Measurements from ENCODE around the gene CLIP1. TPM values are rescaled to one million over a fixed set of nuclear protein-coding genes. Genes with fewer than 3 reads are reported as not detected.

CLIP1 gene
- total and polyA plus RNA-seq, 2 of the 13 experiments (the other 11 are each of a cell fraction or from before 2014, with no cell fraction given) = 28.9 to 43.7 TPM

DNA sequence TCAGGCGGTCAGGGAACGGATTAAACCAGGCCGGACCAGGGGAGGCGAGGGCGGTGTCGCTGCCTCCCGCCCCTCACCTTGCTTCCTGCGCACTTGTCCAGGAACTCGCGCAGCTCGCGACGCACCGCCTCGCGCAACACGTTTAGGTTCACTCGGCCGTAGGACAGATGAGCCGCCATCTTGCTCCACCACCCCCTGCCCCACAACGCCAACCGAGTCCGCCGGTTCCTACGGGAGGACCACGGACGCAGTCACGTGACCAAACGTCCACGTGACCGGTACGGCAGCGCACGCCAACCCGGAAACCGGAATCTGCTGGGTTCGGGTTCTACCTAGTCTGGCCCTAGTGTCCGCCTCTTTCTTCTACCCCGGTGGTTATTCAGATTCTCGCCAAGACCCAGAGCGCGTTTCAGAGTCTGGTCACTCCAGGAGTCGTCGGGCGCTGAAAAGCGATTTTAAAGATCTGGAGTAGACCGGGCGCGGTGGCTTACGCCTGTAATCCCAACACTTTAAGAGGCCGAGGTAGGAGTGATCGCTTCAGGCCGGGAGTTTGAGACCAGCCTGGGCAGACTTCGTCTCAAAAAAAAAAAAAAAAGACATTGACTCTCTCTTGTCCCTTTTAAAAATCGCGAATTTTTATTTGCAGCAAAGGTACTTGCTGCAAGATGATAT, 156.1 kb downstream of the CLIP1 start, which contains the start of gene VPS33A (continued):
- TF ChIP-seq HOXA7 (CRISPR knock-in tag; IDR thresholded peaks at IDR 0.05) = no peak
- TF ChIP-seq RAD51 (IDR thresholded peaks at IDR 0.05; ENCODE audit: borderline replicate concordance) = peak; percentile 100
- no peak; the same call in 1 of the 2 replicates for TF ChIP-seq ADNP (CRISPR knock-in tag; IDR thresholded peaks at IDR 0.05)
- TF ChIP-seq, protein P1, sequence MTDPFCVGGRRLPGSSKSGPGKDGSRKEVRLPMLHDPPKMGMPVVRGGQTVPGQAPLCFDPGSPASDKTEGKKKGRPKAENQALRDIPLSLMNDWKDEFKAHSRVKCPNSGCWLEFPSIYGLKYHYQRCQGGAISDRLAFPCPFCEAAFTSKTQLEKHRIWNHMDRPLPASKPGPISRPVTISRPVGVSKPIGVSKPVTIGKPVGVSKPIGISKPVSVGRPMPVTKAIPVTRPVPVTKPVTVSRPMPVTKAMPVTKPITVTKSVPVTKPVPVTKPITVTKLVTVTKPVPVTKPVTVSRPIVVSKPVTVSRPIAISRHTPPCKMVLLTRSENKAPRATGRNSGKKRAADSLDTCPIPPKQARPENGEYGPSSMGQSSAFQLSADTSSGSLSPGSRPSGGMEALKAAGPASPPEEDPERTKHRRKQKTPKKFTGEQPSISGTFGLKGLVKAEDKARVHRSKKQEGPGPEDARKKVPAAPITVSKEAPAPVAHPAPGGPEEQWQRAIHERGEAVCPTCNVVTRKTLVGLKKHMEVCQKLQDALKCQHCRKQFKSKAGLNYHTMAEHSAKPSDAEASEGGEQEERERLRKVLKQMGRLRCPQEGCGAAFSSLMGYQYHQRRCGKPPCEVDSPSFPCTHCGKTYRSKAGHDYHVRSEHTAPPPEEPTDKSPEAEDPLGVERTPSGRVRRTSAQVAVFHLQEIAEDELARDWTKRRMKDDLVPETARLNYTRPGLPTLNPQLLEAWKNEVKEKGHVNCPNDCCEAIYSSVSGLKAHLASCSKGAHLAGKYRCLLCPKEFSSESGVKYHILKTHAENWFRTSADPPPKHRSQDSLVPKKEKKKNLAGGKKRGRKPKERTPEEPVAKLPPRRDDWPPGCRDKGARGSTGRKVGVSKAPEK (CRISPR knock-in tag; IDR thresholded peaks at IDR 0.05; ENCODE audit: borderline replicate concordance) = no peak
- no peak for TF ChIP-seq ZNF468 (CRISPR knock-in tag; IDR thresholded peaks at IDR 0.05)
- TF ChIP-seq ZNF709 (CRISPR knock-in tag; IDR thresholded peaks at IDR 0.05) = peak; percentile 88
- peak; percentile 52 for TF ChIP-seq NFYB (CRISPR knock-in tag; IDR thresholded peaks at IDR 0.05)
- TF ChIP-seq, protein P2, sequence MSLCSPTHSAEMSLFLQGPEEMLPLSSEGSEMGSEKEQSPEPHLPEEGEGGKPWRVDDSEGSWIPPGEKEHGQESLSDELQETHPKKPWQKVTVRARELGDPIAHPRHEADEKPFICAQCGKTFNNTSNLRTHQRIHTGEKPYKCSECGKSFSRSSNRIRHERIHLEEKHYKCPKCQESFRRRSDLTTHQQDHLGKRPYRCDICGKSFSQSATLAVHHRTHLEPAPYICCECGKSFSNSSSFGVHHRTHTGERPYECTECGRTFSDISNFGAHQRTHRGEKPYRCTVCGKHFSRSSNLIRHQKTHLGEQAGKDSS (CRISPR knock-in tag; IDR thresholded peaks at IDR 0.05; ENCODE audit: borderline replicate concordance, low read depth) = peak; percentile 68; the same call in 1 of the 2 replicates
- peak; percentile 48; the same call in 1 of the 2 replicates for TF ChIP-seq ZNF891 (CRISPR knock-in tag; IDR thresholded peaks at IDR 0.05)
- 0 out of 2 replicates have a peak, but pooled peaks have one; percentile 44 for TF ChIP-seq ZNF644 (CRISPR knock-in tag; IDR thresholded peaks at IDR 0.05; ENCODE audit: low read depth)
- TF ChIP-seq, protein P3, sequence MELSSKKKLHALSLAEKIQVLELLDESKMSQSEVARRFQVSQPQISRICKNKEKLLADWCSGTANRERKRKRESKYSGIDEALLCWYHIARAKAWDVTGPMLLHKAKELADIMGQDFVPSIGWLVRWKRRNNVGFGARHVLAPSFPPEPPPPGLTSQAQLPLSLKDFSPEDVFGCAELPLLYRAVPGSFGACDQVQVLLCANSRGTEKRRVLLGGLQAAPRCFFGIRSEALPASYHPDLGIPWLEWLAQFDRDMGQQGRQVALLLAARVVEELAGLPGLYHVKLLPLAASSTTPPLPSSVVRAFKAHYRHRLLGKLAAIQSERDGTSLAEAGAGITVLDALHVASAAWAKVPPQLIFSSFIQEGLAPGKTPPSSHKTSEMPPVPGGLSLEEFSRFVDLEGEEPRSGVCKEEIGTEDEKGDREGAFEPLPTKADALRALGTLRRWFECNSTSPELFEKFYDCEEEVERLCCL (CRISPR knock-in tag; IDR thresholded peaks at IDR 0.05; ENCODE audit: borderline replicate concordance) = no peak
- peak; percentile 64; the same call in 1 of the 2 replicates for TF ChIP-seq KLF12 (CRISPR knock-in tag; IDR thresholded peaks at IDR 0.05; ENCODE audit: borderline replicate concordance)
- TF ChIP-seq, protein P4, sequence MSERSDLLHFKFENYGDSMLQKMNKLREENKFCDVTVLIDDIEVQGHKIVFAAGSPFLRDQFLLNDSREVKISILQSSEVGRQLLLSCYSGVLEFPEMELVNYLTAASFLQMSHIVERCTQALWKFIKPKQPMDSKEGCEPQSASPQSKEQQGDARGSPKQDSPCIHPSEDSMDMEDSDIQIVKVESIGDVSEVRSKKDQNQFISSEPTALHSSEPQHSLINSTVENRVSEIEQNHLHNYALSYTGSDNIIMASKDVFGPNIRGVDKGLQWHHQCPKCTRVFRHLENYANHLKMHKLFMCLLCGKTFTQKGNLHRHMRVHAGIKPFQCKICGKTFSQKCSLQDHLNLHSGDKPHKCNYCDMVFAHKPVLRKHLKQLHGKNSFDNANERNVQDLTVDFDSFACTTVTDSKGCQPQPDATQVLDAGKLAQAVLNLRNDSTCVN (CRISPR knock-in tag; IDR thresholded peaks at IDR 0.05; ENCODE audit: borderline replicate concordance) = peak; percentile 65; the same call in 1 of the 2 replicates
- TF ChIP-seq, protein P5, sequence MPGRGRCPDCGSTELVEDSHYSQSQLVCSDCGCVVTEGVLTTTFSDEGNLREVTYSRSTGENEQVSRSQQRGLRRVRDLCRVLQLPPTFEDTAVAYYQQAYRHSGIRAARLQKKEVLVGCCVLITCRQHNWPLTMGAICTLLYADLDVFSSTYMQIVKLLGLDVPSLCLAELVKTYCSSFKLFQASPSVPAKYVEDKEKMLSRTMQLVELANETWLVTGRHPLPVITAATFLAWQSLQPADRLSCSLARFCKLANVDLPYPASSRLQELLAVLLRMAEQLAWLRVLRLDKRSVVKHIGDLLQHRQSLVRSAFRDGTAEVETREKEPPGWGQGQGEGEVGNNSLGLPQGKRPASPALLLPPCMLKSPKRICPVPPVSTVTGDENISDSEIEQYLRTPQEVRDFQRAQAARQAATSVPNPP (CRISPR knock-in tag; IDR thresholded peaks at IDR 0.05) = no peak
- TF ChIP-seq ARNT2 (CRISPR knock-in tag; IDR thresholded peaks at IDR 0.05; ENCODE audit: low read depth) = peak; percentile 76; the same call in 1 of the 2 replicates
- peak; percentile 98 for TF ChIP-seq ZNF263 (CRISPR knock-in tag; IDR thresholded peaks at IDR 0.05)
- TF ChIP-seq TGIF2 (CRISPR knock-in tag; IDR thresholded peaks at IDR 0.05) = peak; percentile 97
- TF ChIP-seq HIVEP1 (CRISPR knock-in tag; IDR thresholded peaks at IDR 0.05) = 0 out of 2 replicates have a peak, but pooled peaks have one; percentile 65
- peak; percentile 95 for TF ChIP-seq TAF1 (CRISPR knock-in tag; IDR thresholded peaks at IDR 0.05)
- TF ChIP-seq ZNF33A (CRISPR knock-in tag; IDR thresholded peaks at IDR 0.05; ENCODE audit: borderline replicate concordance) = peak; percentile 63; the same call in 1 of the 2 replicates
- TF ChIP-seq ZNF616 (CRISPR knock-in tag; IDR thresholded peaks at IDR 0.05; ENCODE audit: low read depth) = peak; percentile 64; the same call in 1 of the 2 replicates
